ENCODE measurements around the gene KCNMA1. TPM values are rescaled to one million over a fixed set of nuclear protein-coding genes. Genes with fewer than 3 reads are reported as not detected.

KCNMA1 gene
- total RNA-seq, 1 donor: 106 TPM

GRCh38 chr10:77680811-77681210 lies 43.2 kb upstream of the KCNMA1 start:
- no peak overlapping the region for H3K4me3 ChIP-seq (ENCODE audit: low read depth, low read length)
- no peak for DNase-seq (ENCODE audit: low read depth)
- TF ChIP-seq CTCF (IDR thresholded peaks at IDR 0.05; ENCODE audit: insufficient read depth, low read length): no peak

- H3K4me3 ChIP-seq (ENCODE audit: low read depth, low read length): no peak overlapping the region
- TF ChIP-seq CTCF (IDR thresholded peaks at IDR 0.05; ENCODE audit: insufficient read depth, low read length): no peak
- no peak for DNase-seq (ENCODE audit: low read depth)
Observed at GRCh38 chr10:77680065-77680464, 42.5 kb upstream of the KCNMA1 start.

- DNase-seq (ENCODE audit: low read depth): no peak
- no peak overlapping the region for H3K4me3 ChIP-seq (ENCODE audit: low read depth, low read length)
- no peak for TF ChIP-seq CTCF (IDR thresholded peaks at IDR 0.05; ENCODE audit: insufficient read depth, low read length)
Observed at GRCh38 chr10:77679217-77679616, 41.6 kb upstream of the KCNMA1 start.

GRCh38 chr10:77678146-77678545 lies 40.5 kb upstream of the KCNMA1 start:
- TF ChIP-seq CTCF (IDR thresholded peaks at IDR 0.05; ENCODE audit: insufficient read depth, low read length): no peak
- no peak overlapping the region for H3K4me3 ChIP-seq (ENCODE audit: low read depth, low read length)
- no peak for DNase-seq (ENCODE audit: low read depth)

GRCh38 chr10:77675347-77675746 lies 37.7 kb upstream of the KCNMA1 start:
- no peak overlapping the region for H3K4me3 ChIP-seq (ENCODE audit: low read depth, low read length)
- DNase-seq (ENCODE audit: low read depth): no peak
- no peak for TF ChIP-seq CTCF (IDR thresholded peaks at IDR 0.05; ENCODE audit: insufficient read depth, low read length)

- no peak for TF ChIP-seq CTCF (IDR thresholded peaks at IDR 0.05; ENCODE audit: insufficient read depth, low read length)
- no peak for DNase-seq (ENCODE audit: low read depth)
Observed at GRCh38 chr10:77673515-77674140, 36.0 kb upstream of the KCNMA1 start.

GRCh38 chr10:77673101-77673500 lies 35.5 kb upstream of the KCNMA1 start:
- H3K4me3 ChIP-seq (ENCODE audit: low read depth, low read length): no peak overlapping the region
- TF ChIP-seq CTCF (IDR thresholded peaks at IDR 0.05; ENCODE audit: insufficient read depth, low read length): no peak
- DNase-seq (ENCODE audit: low read depth): no peak

More at GRCh38 chr10:77673515-77674140, 36.0 kb upstream of the KCNMA1 start:
- no peak overlapping the region for H3K4me3 ChIP-seq (ENCODE audit: low read depth, low read length)
